ENCODE measurements around the gene CD3E. TPM values are rescaled to one million over a fixed set of nuclear protein-coding genes. Genes with fewer than 3 reads are reported as not detected.

CD3E gene
- total and polyA plus RNA-seq, 2 of the 13 experiments (the other 11 are each of a cell fraction or from before 2014, with no cell fraction given), result not detected

DNA sequence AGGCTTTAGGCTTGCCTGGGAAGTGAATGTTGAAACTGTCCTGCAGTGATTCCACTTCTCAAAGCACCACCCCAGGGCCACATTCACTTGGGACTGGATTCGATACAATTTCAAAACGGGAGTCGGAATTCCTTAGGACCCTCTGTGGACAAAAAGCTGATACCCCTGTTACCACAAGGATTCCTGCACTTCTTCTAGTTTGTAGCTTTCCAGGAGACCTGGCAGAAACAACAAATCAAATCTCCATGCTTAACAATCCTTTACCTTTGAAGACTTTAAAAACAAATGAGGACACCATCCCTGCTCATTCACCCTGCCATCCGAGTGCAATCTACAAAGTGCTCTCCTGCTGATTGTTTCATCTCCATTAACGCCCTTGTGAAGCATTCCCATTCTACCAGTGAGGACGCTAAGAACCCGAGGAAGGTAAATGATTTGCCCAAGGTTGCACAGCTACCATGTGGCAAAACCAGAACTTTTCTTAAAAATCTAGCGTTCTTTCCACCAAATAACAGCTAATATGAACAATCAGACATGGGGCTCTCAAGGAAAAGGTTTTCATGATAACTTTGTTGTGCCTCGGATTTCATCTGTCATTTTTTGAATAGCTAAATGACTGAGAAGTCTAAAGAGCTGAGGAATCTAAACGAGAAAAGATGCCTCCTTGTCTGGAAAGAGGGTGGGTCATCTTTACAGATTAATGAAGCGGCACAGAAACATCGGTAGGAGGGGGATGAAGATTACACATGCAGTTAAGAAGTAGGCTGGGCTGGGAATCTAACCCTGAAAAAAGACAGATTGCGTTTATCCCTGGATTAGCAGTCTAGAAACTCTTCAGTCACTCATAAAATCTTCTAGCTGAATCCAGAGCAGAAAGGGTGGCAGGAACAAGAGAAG, 39.7 kb upstream of the CD3E start (continued):
- no peak for TF ChIP-seq AGO2 (optimal IDR thresholded peaks at IDR 0.05; ENCODE audit: low read depth, low read length)
- TF ChIP-seq ASH2L (IDR thresholded peaks at IDR 0.05; ENCODE audit: insufficient read length, low read depth, low read length), result no peak
- no peak for TF ChIP-seq RXRA (CRISPR knock-in tag; IDR thresholded peaks at IDR 0.05)
- TF ChIP-seq, protein P1, sequence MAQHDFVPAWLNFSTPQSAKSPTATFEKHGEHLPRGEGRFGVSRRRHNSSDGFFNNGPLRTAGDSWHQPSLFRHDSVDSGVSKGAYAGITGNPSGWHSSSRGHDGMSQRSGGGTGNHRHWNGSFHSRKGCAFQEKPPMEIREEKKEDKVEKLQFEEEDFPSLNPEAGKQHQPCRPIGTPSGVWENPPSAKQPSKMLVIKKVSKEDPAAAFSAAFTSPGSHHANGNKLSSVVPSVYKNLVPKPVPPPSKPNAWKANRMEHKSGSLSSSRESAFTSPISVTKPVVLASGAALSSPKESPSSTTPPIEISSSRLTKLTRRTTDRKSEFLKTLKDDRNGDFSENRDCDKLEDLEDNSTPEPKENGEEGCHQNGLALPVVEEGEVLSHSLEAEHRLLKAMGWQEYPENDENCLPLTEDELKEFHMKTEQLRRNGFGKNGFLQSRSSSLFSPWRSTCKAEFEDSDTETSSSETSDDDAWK (CRISPR knock-in tag; IDR thresholded peaks at IDR 0.05), result no peak
- TF ChIP-seq STAG1 (CRISPR knock-in tag; IDR thresholded peaks at IDR 0.05), result no peak
- TF ChIP-seq ZBTB20 (CRISPR knock-in tag; IDR thresholded peaks at IDR 0.05; ENCODE audit: borderline replicate concordance, low read depth), result 0 out of 2 replicates have a peak, but pooled peaks have one; percentile 0
- TF ChIP-seq ZBTB7A (CRISPR knock-in tag; IDR thresholded peaks at IDR 0.05), result no peak
- peak; percentile 7 for TF ChIP-seq HOXA3 (CRISPR knock-in tag; IDR thresholded peaks at IDR 0.05)
- TF ChIP-seq NFRKB (IDR thresholded peaks at IDR 0.05), result no peak
- TF ChIP-seq ZNF780A (CRISPR knock-in tag; IDR thresholded peaks at IDR 0.05), result no peak
- TF ChIP-seq, protein P2, sequence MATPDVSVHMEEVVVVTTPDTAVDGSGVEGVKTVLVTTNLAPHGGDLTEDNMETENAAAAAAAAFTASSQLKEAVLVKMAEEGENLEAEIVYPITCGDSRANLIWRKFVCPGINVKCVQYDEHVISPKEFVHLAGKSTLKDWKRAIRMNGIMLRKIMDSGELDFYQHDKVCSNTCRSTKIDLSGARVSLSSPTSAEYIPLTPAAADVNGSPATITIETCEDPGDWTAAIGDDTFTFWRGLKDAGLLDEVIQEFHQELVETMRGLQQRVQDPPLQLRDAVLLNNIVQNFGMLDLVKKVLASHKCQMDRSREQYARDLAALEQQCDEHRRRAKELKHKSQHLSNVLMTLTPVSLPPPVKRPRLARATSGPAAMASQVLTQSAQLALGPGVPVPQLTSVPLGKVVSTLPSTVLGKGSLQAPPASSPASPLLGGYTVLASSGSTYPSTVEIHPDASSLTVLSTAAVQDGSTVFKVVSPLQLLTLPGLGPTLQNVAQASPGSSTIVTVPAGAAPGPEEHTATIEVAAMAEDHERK (CRISPR knock-in tag; IDR thresholded peaks at IDR 0.05; ENCODE audit: low read depth), result no peak
- no peak for TF ChIP-seq ZSCAN31 (CRISPR knock-in tag; IDR thresholded peaks at IDR 0.05; ENCODE audit: low read depth)
- no peak for TF ChIP-seq FOXM1 (CRISPR knock-in tag; IDR thresholded peaks at IDR 0.05)
- no peak; the same call in 1 of the 2 replicates for TF ChIP-seq PITX1 (CRISPR knock-in tag; IDR thresholded peaks at IDR 0.05)
- 0 out of 2 replicates have a peak, but pooled peaks have one; percentile 42 for TF ChIP-seq ZNF264 (CRISPR knock-in tag; IDR thresholded peaks at IDR 0.05)
- no peak for TF ChIP-seq RCOR2 (CRISPR knock-in tag; IDR thresholded peaks at IDR 0.05)
- no peak for TF ChIP-seq TCF7L2 (IDR thresholded peaks at IDR 0.05; ENCODE audit: low read depth, low read length)
- TF ChIP-seq ZNF263 (CRISPR knock-in tag; IDR thresholded peaks at IDR 0.05), result 0 out of 2 replicates have a peak, but pooled peaks have one; percentile 15
- TF ChIP-seq, protein P3, sequence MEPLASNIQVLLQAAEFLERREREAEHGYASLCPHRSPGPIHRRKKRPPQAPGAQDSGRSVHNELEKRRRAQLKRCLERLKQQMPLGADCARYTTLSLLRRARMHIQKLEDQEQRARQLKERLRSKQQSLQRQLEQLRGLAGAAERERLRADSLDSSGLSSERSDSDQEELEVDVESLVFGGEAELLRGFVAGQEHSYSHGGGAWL (CRISPR knock-in tag; IDR thresholded peaks at IDR 0.05), result no peak
- TF ChIP-seq ZNF879 (CRISPR knock-in tag; IDR thresholded peaks at IDR 0.05), result no peak
- no peak for TF ChIP-seq IKZF1 (IDR thresholded peaks at IDR 0.05)
- TF ChIP-seq ARNTL (CRISPR knock-in tag; IDR thresholded peaks at IDR 0.05), result no peak
- TF ChIP-seq KAT7 (CRISPR knock-in tag; IDR thresholded peaks at IDR 0.05; ENCODE audit: borderline replicate concordance), result no peak
- TF ChIP-seq, protein P4, sequence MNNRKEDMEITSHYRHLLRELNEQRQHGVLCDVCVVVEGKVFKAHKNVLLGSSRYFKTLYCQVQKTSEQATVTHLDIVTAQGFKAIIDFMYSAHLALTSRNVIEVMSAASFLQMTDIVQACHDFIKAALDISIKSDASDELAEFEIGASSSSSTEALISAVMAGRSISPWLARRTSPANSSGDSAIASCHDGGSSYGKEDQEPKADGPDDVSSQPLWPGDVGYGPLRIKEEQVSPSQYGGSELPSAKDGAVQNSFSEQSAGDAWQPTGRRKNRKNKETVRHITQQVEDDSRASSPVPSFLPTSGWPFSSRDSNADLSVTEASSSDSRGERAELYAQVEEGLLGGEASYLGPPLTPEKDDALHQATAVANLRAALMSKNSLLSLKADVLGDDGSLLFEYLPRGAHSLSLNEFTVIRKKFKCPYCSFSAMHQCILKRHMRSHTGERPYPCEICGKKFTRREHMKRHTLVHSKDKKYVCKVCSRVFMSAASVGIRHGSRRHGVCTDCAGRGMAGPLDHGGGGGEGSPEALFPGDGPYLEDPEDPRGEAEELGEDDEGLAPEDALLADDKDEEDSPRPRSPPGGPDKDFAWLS (CRISPR knock-in tag; IDR thresholded peaks at IDR 0.05; ENCODE audit: borderline replicate concordance), result 0 out of 2 replicates have a peak, but pooled peaks have one; percentile 66
